K562 (cell line): ENCODE results near the gene BANF2. TPM values are rescaled to one million over a fixed set of nuclear protein-coding genes. Genes with fewer than 3 reads are reported as not detected.

Experiments used
- ATAC-seq: fragments of 200-7000 bp; cut with Tn5 transposase; 3 replicates; pipeline ENCODE4 v1.9.1; 2020; ENCODE audit warnings: moderate library complexity
- BruUV-seq: library from RNA; stranded (reverse); fragments of 400-500 nt; replicated peaks from 2 replicates; lab custom pipeline; 2021; lab: Mats Ljungman, UMichigan
- CTCF ChIA-PET: fragments of 300-600 bp; formaldehyde crosslinking; extraction: SDS; loops from one replicate; lab custom pipeline; 2021; ENCODE audit warnings: low intra/inter-chr PET ratio; lab: Yijun Ruan, JAX
- POLR2A ChIA-PET: fragments of 300-600, 350-650 bp; sonication (Branson Sonifier 250); formaldehyde crosslinking; extraction: SDS; loops from one replicate; lab custom pipeline; 2021; ENCODE audit warnings: antibody characterized with exemption, inconsistent platforms; lab: Yijun Ruan, JAX
- DNase-seq, 4 experiments: peaks; one replicate each; pipeline versions ENCODE4 v3.0.0 to v3.0.0-alpha.2; 2011 to 2018; ENCODE audit warnings: low spot score in 3 of 4, mixed read lengths in 3 of 4; ENCODE audit errors: extremely low read depth in 1 of 4
- FAIRE-seq: peaks from 2 replicates; lab custom pipeline; 2011; peaks lifted over from hg19 to GRCh38; lab: Jason Lieb, UNC
- H2AFZ ChIP-seq: 2 replicates; pipeline ENCODE4 v1.6.0; 2011; ENCODE audit warnings: low read depth, low read length, control low read depth, inconsistent platforms
- H3K27ac ChIP-seq: fragments of 200-600 bp; 3 replicates; pipeline ENCODE4 v1.8.0; 2011; ENCODE audit warnings: low read depth, mild to moderate bottlenecking, control low read depth, inconsistent platforms, low read length, moderate library complexity, mixed read lengths; ENCODE audit errors: extremely low read depth
- H3K27me3 ChIP-seq, 2 experiments: fragments of 300-600 bp in 1 of 2; 2 replicates in 1 of 2; 3 replicates in 1 of 2; pipeline versions ENCODE4 v1.6.0 to v1.8.0; 2011; ENCODE audit warnings: inconsistent platforms in 2 of 2, low read length in 2 of 2, mild to moderate bottlenecking in 1 of 2, mixed read lengths in 1 of 2, moderate library complexity in 1 of 2; ENCODE audit not compliant: control insufficient read depth in 2 of 2, insufficient read depth in 2 of 2
- H3K36me3 ChIP-seq: fragments of 300-600 bp; 3 replicates; pipeline ENCODE4 v1.8.0; 2011; ENCODE audit warnings: mild to moderate bottlenecking, low read length, inconsistent platforms; ENCODE audit not compliant: control insufficient read depth, insufficient read depth
- H3K4me1 ChIP-seq, 2 experiments: fragments of 200-600 bp in 1 of 2; replicated peaks in 1 of 2; 2 replicates in 1 of 2; 3 replicates in 1 of 2; pipeline versions ENCODE4 v1.5.1 to v1.8.0; 2011; ENCODE audit warnings: inconsistent platforms in 2 of 2, low read length in 2 of 2, mild to moderate bottlenecking in 1 of 2, mixed read lengths in 1 of 2, moderate library complexity in 1 of 2; ENCODE audit not compliant: control insufficient read depth in 2 of 2, insufficient read depth in 2 of 2
- H3K4me2 ChIP-seq: 2 replicates; pipeline ENCODE4 v1.6.1; 2011; ENCODE audit warnings: low read length, control low read depth, inconsistent platforms, mixed read lengths; ENCODE audit not compliant: insufficient read depth
- H3K4me3 ChIP-seq: fragments of 200-600 bp; sonication (generic), shearing (Covaris generic); 2 replicates; pipeline ENCODE4 v1.5.1; 2016; ENCODE audit warnings: control low read depth, inconsistent platforms
- H3K79me2 ChIP-seq: fragments of 200-600 bp; 3 replicates; pipeline ENCODE4 v1.8.0; 2011; ENCODE audit warnings: low read length, inconsistent platforms; ENCODE audit not compliant: control insufficient read depth, insufficient read depth
- H3K9ac ChIP-seq, 2 experiments: 2 replicates each; pipeline versions ENCODE4 v1.6.0 to v1.6.1; 2011; ENCODE audit warnings: low read depth in 2 of 2, low read length in 2 of 2, control low read depth in 1 of 2, inconsistent platforms in 1 of 2, mild to moderate bottlenecking in 1 of 2, mixed read lengths in 1 of 2; ENCODE audit not compliant: insufficient read depth in 1 of 2
- H3K9me1 ChIP-seq: one replicate; pipeline ENCODE4 v1.6.0; 2011; ENCODE audit warnings: inconsistent platforms, mild to moderate bottlenecking, low read length, moderate library complexity; ENCODE audit not compliant: control insufficient read depth, insufficient read depth
- H3K9me3 ChIP-seq: replicated peaks from 2 replicates; pipeline ENCODE4 v1.5.1; 2011; ENCODE audit warnings: low read depth, low read length, inconsistent platforms; ENCODE audit not compliant: control insufficient read depth, insufficient read depth
- H4K20me1 ChIP-seq: replicated peaks from 2 replicates; pipeline ENCODE4 v1.6.1; 2011; ENCODE audit warnings: low read length, inconsistent platforms, mixed read lengths; ENCODE audit not compliant: control insufficient read depth, insufficient read depth
- FOSL1 ChIP-seq: fragments of 200-800 bp; sonication (Bioruptor generic); conservative IDR thresholded peaks from 2 replicates; pipeline ENCODE4 v1.6.1; 2016; ENCODE audit warnings: missing genetic modification characterization, missing compliant biosample characterization
- ILF3 ChIP-seq: fragments of 450-650 bp; IDR thresholded peaks from 2 replicates; pipeline ENCODE4 v1.6.1; 2018; ENCODE audit warnings: antibody characterized with exemption, mild to moderate bottlenecking, moderate library complexity, borderline replicate concordance
- JUND ChIP-seq, 2 experiments: IDR thresholded peaks; 2 replicates in 1 of 2; 3 replicates in 1 of 2; pipeline ENCODE4 v1.6.1; 2011; ENCODE audit warnings: borderline replicate concordance in 2 of 2, low read depth in 2 of 2, low read length in 2 of 2, improper control_type of control experiment in 1 of 2, missing biosample characterization in 1 of 2, missing genetic modification characterization in 1 of 2, missing genetic modification reagents in 1 of 2
- REST ChIP-seq, 2 experiments: fragments of 450-650 bp; formaldehyde crosslinking in 1 of 2; IDR thresholded peaks; 2 replicates each; pipeline versions ENCODE4 v1.4.0 to v1.6.1; 2014 to 2020; ENCODE audit warnings: mild to moderate bottlenecking in 2 of 2, borderline replicate concordance in 1 of 2, low read depth in 1 of 2
- WGBS: fragments of 100-300 bp; shearing (Covaris generic); methylation state at CpG from one replicate; pipeline ENCODE4 v1.1.6; 2016; ENCODE audit warnings: low coverage, mixed read lengths; ENCODE audit not compliant: insufficient coverage; ENCODE audit errors: missing lambda C conversion rate; 5-methylcytosine and 5-hydroxymethylcytosine counted together
- in situ Hi-C: fragments of 300-500 bp; cut with MboI; formaldehyde crosslinking; loops from 4 replicates; pipeline ENCODE4 v1.15.0; 2018; ENCODE audit warnings: inconsistent platforms, mixed read lengths
- intact Hi-C: fragments of 100-400 bp; cut with micrococcal nuclease; formaldehyde crosslinking; loops from 2 replicates; pipeline ENCODE4 v1.14.2; 2022
- polyA plus RNA-seq, 8 experiments: library from polyadenylated mRNA; depleted of rRNA in 4 of 8; stranded (reverse) in 5 of 8; unstranded in 3 of 8; fragments of >200 nt; fragmentation: Nextera tagmentation in 2 of 8; fragmentation: Illumina TruSeq in 1 of 8; extraction: Ambion mirVana in 2 of 8; extraction: Trizol in 1 of 8; gene quantifications; 2 replicates each; pipeline versions ENCODE4 v1.2.1 to v1.2.3, GENCODE V29; 2011 to 2014; ENCODE audit warnings: inconsistent platforms in 1 of 8, missing spikeins in 1 of 8
- total RNA-seq, 7 experiments: library from RNA; depleted of rRNA in 6 of 7; stranded (reverse); fragments of >200 nt in 6 of 7; fragmentation: Illumina TruSeq in 2 of 7; extraction: Trizol in 2 of 7; gene quantifications; 2 replicates each; pipeline versions ENCODE4 v1.2.1 to v1.2.3, GENCODE V29; 2011 to 2021; ENCODE audit warnings: low replicate concordance in 1 of 7

Gene BANF2
- total and polyA plus RNA-seq, 9 of the 15 experiments (the other 6 are each of a cell fraction or from before 2014, with no cell fraction given), result not detected

- POLR2A ChIA-PET, result interaction anchor here (1.8 kb wide), 1 partner anchor 10 kb away, joined by 7 read pairs; no protein-coding TSS in a partner anchor
- Histone ChIP-seq H3K4me1 (no peaks in the 10 kb centered on the region; a peak in 3 of 5 replicates), H3K9ac (no peak overlapping the region), H3K9me1 (peaks cover 5% of the 10 kb centered on the region), H3K4me2 (no peak overlapping the region), H3K79me2 (peaks cover 5% of the 10 kb centered on the region; the same call in 1 of the 3 replicates), H3K4me3 (no peak overlapping the region), H3K9me3 (0 out of 2 replicates have a peak, but pooled peaks cover 2% of the 10 kb centered on the region), H4K20me1 (no peaks in the 10 kb centered on the region), H2AFZ (no peak overlapping the region), H3K27me3 (no peaks in the 10 kb centered on the region), H3K36me3 (peaks cover 29% of the 10 kb centered on the region; the same call in 1 of the 3 replicates), H3K27ac (no peak overlapping the region)
- DNase-seq (peak in 3 of 4 experiments; percentile 13 to 19 (median 13)), ATAC-seq (no peak), FAIRE-seq (no peak)
- intact Hi-C loops (no loop called here), in situ Hi-C loops (no loop called here)
- CTCF ChIA-PET, result interaction anchor here (1.1 kb wide), 1 partner anchor 340 kb away, joined by 3 read pairs; no protein-coding TSS in a partner anchor
- WGBS, result 62% methylated on average over 8 of the region's 11 CpGs
- TF ChIP-seq ILF3 (no peak), REST (IDR thresholded peaks at IDR 0.05; ENCODE audit: borderline replicate concordance) (no peak), REST (CRISPR knock-in tag; IDR thresholded peaks at IDR 0.05; ENCODE audit: low read depth) (no peak), FOSL1 (tag) (peak; percentile 71), JUND (IDR thresholded peaks at IDR 0.05; ENCODE audit: borderline replicate concordance, low read depth, low read length) (0 out of 2 replicates have a peak, but pooled peaks have one; percentile 35), JUND (tag; IDR thresholded peaks at IDR 0.05; ENCODE audit: borderline replicate concordance, low read depth, low read length) (no peak)
- no TSS peak for BruUV-seq
Measured at GRCh38 chr20:17655865-17656479, 43.8 kb upstream of the BANF2 start.
